NCI-H2171 (cell line): Measurements from ENCODE around the gene RELN.

Experiments used
- DNase-seq: peaks from one replicate; lab custom pipeline; 2025; lab: John Stamatoyannopoulos, UW

The RELN gene

DNA sequence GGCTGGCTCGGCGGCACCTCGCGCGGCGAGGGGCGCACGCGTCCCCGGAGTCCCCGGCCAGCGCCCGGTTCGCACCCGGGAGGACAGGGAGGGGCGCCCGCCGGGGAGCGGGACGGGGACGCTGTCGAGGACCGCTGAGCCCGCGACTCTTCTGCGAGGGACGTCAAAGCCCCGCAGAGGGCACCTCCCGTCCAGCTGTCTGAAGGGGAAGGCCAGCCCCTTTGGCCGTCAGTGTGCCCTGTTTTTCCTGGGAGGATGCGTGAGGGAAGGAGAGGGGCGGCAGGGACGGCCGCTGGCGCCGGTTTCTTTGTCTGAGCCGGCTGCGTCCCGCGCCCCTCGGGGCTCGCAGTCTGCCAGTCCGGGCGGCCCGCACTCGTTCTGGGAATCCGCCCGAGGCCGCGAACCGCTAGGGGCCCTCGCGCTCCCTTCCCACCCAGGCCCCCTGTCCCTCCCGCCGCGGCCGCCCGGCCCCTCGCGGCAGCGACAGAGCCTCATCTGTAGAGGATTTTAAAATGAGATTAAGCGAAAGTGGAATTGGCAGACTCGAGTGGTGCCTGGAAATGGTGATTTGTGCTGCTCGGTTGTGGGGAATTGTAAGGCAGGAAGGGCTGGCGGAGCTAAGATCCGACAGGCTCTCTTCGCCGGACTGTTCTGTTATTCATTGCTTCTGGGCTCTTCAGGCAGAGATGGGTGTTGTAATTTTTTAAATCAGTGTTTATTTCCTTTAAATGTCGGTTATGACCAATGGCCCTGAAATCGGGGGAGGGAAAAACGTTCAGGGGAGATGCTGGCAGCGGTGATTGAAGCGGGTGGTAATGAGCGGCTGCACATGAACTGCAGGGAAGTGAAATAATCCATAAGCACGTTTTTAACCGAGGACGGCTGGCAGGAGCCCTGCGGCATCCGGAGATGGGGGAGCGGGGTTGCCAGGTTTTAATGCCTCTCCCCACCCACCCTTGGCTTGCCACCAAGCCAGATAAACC lies 618 bp upstream of the RELN start:
- peak; percentile 68 for DNase-seq

DNA sequence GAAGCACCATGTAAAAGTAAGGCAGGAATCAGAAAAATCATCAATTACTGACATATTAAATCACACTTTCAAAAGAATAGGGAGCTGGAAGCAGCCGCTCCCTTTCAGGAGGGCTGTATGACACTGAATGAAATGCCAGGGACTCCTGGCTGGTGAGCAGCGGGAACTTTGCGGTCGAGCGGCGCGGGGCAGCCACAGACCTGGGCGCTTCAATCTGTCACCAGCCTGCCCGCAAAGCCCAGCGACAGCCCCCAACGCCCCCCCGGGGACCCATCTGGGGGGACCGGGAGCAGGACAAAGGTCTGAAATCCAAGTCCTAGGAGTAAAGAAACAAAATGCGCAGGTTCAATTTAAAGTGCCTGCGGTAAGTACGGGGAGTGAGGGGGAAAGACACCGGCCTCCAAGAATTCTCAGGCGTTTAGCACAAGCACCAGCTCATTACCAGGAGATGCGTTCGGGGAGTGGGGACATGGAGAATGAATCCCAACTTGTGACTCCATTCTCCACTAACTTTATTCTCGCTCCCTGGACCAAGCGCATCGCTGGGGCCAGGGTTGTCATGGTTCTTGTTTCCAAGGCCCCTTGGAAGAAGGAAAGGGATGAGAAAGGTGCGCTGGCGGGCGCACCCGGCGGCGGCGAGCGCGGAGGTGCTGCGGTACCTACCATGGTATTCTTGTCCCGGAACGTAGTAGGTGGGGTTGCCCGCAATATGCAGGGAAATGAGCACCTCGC lies 824 bp downstream of the RELN start:
- peak; percentile 23 for DNase-seq

- no peak for DNase-seq
Measured at GRCh38 chr7:103987451-103987850, 2.0 kb downstream of the RELN start.

DNA sequence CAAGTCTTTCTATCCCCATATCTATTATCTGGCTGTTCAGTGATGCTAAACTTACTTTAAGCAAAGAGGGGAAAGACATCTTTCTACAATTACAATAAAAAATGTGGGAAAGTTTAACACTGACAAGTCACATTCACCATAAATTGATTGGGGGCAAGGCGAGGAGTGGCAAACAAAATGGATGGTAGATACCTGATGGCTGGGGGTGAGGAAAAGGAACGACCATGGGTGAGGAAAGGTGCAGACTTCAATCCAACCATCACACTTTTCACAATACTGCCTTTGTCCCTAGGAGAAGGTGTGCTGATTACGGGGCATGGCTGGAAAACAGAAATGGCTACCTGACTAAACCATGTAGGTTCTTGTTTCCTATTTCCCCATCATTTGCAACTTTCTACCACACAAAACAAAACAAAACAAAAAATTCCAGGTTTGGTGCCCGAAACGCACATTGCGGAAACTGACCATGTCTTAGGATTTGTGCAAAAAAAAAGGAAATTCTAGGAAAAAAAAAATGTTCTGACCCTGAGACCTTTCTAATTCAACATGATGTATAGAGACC lies 3.8 kb downstream of the RELN start:
- no peak for DNase-seq

DNA sequence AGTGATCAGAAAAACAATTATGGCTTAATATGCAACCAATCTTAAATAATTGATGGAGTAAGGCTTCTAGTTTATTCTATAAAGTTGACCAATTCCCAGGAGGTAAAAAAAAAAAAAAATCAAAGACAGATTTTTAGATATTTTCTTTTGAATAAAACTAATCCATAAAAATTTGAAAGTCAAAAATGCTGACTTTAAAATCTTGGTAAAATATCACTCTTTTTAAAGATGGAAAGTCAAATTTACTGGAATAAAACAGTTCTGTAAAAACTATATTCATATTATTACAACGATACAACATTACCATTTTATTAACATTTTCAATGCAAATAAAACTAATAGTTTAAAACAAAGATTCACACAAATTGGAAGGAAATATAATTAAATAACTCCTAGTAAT lies 5.4 kb downstream of the RELN start:
- no peak for DNase-seq

DNA sequence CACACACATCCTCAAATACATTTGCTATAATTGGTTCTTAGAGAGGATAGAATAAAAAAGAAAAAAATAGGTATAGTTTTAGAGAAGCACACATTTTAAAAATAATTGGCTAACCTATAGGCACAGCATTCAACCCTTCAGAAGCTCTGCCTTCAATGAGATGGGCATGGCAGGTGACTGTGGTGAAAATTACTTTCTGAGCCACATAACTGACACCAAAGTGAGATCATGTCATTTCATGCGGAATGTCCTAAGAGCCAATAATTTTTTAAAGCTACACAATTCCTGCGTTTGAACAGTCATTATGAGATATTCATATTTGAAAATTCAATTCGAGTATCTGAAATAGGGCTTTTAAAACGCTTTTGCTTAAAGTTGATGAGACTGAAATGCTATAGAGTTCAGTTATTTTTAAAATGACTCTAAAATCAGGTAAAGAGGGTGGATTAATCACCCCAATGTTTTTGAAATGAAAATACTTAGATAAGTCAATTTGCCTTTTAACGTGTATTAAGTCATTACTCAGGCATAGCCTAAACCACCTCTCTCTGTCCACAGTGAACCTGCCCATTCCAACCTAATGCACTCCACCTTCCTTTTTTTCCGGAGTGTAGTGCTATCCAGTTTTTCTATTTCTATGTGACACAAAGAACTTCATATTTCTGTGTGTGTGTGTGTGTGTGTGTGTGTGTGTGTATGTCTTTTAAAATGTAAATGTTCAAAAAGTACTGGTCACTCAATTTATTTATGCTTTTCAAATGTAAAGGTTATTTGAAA lies 6.1 kb downstream of the RELN start:
- DNase-seq: no peak

DNA sequence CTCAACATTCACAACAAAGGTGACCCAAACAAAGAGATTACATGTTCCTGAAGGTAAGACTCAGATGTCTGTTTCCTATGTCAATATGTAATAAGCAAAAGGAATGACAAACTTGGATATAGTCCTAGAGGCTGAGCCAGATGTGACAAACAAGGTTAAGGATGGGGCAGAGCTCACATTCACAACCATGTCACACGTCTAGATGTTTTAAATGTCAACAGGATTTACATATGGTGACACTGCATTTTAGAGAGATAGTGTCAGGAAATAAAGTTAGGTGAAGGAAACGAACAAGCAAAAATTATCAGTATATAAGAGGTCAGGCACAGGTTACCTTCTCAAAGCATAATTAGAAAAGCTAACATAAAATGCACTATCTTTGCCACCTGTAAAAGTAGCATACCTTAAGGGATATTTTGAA lies 8.4 kb downstream of the RELN start:
- no peak for DNase-seq

DNA sequence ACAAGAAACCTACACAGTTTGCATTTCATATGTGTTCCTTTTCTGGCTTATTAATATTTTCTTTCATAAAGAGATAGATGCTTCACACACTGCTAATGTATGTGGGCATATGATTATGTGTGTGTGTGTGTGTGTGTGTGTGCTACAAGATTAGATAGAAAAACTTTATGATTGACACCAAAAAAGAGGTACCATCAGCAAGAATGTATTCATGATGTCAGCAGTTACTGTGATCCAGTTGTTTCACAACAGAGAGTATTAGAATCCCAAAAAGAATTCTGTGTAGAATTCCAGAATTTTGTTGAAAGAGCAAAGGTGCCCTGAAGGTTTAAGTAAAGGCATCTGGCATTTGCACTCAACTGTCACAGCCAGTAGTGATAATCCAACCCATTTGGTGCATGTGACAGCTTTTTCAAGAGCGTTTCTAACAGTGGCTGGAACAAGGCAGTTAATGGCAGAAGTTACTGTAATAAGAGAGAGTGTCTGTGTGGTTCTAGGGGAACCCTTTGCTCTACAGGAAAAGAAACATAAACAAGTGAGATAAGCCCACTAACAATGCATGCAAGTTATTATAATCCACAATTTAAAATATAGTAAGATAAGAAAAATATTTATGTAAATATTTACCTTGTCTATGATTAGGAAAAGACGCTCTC lies 16.6 kb downstream of the RELN start:
- no peak for DNase-seq

DNA sequence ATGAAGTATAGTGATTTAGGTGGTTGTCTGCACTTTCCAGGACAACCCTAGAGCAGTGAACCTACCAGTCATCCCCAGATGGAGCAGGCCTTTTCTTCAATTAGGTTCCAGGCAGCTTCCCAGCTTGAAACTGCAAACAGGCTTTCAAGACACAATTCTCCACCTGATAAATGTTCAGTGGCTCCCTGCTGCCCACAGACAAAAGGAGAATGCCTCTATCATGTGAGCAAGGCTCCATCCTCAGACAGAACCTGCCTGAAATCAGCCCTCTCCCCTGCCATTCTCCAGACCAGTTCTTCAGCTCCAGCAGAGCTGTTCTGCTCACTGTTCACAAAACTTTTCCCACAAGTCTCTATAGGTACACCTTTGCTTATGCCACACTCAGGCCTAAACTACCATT lies 22.1 kb downstream of the RELN start:
- no peak for DNase-seq

GRCh38 chr7:103966593-103967277 lies 22.7 kb downstream of the RELN start:
- DNase-seq: no peak

- peak; percentile 4 for DNase-seq
Measured at GRCh38 chr7:103964269-103964668, 25.2 kb downstream of the RELN start.

- no peak for DNase-seq
Measured at GRCh38 chr7:103962070-103962469, 27.4 kb downstream of the RELN start.

GRCh38 chr7:103958284-103958818 lies 31.1 kb downstream of the RELN start:
- no peak for DNase-seq

- no peak for DNase-seq
Measured at GRCh38 chr7:103955985-103956384, 33.5 kb downstream of the RELN start.

DNA sequence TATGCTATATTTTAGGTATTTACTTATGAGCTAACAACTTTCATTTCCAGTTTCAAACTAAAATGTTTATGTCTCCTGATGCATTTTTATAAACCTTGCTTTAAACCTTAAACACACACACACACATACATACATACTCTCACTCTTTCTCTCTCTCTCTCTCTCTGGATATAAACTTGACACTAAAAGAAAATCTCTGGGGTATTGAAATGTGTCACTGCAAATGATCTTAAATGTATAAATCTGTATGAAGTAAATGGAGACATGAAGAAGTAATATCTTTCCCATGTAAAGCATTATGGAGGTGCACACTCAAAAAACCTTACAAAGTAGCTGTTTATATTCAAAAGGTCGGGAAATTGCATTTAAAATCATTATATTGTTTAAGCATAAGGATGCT lies 37.0 kb downstream of the RELN start:
- DNase-seq: no peak

GRCh38 chr7:103951311-103951710 lies 38.1 kb downstream of the RELN start:
- no peak for DNase-seq

- DNase-seq: no peak
Measured at GRCh38 chr7:103949374-103949773, 40.1 kb downstream of the RELN start.

DNA sequence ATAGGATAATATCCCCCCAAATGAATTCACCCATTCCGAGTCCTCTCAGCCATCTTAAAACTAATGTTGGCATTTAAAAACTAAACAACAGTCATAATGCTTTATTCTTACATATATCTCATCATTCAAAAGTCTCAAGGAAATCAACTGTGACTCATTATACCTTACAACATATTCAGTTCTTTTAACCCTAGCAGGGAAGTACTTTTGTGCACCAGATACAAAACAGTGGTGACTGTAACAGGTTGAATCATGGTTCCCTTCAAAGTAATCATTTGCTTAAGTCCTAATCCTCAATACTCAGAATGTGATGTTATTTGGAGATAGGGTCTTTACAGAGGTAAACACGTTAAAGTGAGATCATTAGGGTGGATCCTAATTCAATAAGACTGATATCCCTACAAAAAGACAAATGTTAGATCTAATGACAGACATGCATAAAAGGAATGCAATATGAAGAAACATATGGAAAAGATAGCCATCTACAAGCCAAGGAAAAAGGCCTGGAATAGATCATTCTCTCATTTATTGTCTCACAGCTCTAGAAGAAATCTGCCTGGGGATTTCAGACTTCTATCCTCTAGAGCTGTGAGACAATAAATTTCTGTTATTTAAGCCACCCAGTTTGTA lies 42.3 kb downstream of the RELN start:
- DNase-seq: no peak

DNA sequence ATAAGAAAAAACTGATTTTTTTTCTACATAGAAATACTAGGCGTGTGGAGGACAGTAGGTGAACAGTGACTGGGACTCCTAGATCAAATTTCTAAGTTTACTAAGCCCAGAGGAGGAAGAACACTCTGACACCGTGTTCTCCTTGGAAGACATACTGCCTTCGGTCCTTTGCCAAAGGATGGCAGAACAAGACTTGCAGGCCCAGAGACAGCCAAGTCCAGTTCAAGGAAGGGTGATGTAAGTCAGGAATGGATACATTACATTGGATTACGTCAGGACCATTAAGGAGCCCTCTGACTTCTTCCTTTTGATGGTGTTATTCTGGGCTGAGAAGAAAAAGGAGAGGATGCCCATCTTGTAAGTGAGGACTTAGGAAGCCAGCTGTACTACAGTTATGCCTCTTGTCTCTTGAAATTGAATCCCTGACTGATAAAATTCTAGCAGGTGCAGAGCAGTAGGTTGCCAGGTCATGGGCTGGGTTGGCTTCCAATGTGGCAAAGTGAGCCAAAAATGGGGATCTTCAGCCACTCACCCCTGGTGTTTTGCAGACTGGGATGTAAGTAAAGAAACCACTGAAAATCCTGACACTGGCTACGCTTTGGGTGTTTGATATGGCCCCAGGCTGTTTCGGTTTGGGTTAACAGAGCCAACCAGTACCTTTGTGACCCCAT lies 45.1 kb downstream of the RELN start:
- no peak for DNase-seq

GRCh38 chr7:103941976-103942375 lies 47.5 kb downstream of the RELN start:
- no peak for DNase-seq
